Neural progenitor cell (in vitro differentiated cells): ENCODE data around the gene TASOR.

Source experiments
- EZH2 ChIP-seq: fragments of 200-600 bp; sonication (generic); IDR thresholded peaks from 2 replicates; pipeline ENCODE4 v1.6.1; 2017; ENCODE audit warnings: antibody characterized with exemption, mild to moderate bottlenecking, moderate library complexity
- EZH2phosphoT487 ChIP-seq: fragments of 200-600 bp; sonication (generic); IDR thresholded peaks from 2 replicates; pipeline ENCODE4 v1.6.1; 2017; ENCODE audit warnings: antibody characterized with exemption
- TF ChIP-seq, protein P1 (sequence below): fragments of 200-600 bp; sonication (generic); IDR thresholded peaks from 2 replicates; pipeline ENCODE4 v1.5.1; 2017; ENCODE audit warnings: antibody characterized with exemption, mild to moderate bottlenecking

DNA sequence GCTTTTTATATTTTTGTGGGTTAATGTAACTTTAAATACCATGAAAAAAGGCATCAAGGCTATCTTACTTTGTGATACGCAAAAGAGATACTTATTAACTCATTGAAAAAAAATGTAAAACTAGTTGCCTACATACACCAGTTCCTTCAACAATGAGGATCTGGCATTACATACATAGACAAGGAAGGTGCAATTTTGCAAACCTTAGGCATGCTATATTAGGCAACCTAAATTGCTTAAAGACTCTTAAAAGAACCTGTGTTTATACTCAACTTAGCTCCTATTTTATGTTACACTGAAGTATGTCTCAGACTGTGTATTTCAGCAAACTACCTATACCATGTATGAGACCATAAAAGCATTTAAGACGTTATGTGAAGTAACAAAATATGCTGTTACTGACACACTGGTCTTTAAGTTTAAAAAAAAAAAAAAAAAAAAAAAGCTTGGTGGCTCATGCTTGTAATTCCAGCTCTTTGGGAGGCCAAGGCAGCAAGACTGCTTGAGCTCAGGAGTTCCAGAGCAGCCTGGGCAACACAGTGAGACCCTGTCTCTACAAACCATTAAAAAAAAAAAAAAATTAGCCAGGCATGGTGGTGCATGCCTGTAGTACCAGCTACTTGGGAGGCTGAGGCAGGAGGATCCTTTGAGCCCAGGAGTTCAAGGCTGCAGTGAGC lies 9.1 kb downstream of the TASOR start:
- TF ChIP-seq, protein P1, sequence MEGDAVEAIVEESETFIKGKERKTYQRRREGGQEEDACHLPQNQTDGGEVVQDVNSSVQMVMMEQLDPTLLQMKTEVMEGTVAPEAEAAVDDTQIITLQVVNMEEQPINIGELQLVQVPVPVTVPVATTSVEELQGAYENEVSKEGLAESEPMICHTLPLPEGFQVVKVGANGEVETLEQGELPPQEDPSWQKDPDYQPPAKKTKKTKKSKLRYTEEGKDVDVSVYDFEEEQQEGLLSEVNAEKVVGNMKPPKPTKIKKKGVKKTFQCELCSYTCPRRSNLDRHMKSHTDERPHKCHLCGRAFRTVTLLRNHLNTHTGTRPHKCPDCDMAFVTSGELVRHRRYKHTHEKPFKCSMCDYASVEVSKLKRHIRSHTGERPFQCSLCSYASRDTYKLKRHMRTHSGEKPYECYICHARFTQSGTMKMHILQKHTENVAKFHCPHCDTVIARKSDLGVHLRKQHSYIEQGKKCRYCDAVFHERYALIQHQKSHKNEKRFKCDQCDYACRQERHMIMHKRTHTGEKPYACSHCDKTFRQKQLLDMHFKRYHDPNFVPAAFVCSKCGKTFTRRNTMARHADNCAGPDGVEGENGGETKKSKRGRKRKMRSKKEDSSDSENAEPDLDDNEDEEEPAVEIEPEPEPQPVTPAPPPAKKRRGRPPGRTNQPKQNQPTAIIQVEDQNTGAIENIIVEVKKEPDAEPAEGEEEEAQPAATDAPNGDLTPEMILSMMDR = no peak
- TF ChIP-seq EZH2phosphoT487 (no peak), EZH2 (no peak)
